H1 (cell line): ENCODE data around the gene IL31. TPM values are rescaled to one million over a fixed set of nuclear protein-coding genes. Genes with fewer than 3 reads are reported as not detected.

Source experiments
- CTCF ChIA-PET: fragments of 300-600 bp; sonication (Branson Sonifier 250); formaldehyde crosslinking; loops from one replicate; lab custom pipeline; 2021; ENCODE audit not compliant: partially characterized antibody; lab: Charles Lee
- POLR2A ChIA-PET: fragments of 300-600 bp; sonication (Branson Sonifier 250); formaldehyde crosslinking; loops from one replicate; lab custom pipeline; 2021; ENCODE audit warnings: inconsistent platforms; ENCODE audit not compliant: partially characterized antibody; lab: Charles Lee
- DNase-seq, 2 experiments: peaks; one replicate each; pipeline versions ENCODE4 v3.0.0 to v3.0.0-alpha.2; 2010 to 2022; ENCODE audit warnings: low spot score in 2 of 2, low read depth in 1 of 2, mixed read lengths in 1 of 2
- FAIRE-seq: peaks from 2 replicates; lab custom pipeline; 2011; peaks lifted over from hg19 to GRCh38; lab: Jason Lieb, UNC
- H2AFZ ChIP-seq: 2 replicates; pipeline ENCODE4 v1.8.1; 2012; ENCODE audit warnings: low read length, inconsistent platforms
- H2AK5ac ChIP-seq: 2 replicates; pipeline ENCODE4 v1.6.1; 2013; ENCODE audit warnings: low read depth, low read length
- H2BK120ac ChIP-seq: replicated peaks from 2 replicates; pipeline ENCODE3; 2013; ENCODE audit warnings: low read depth, low read length, inconsistent platforms
- H2BK12ac ChIP-seq: 2 replicates; pipeline ENCODE4 v1.6.1; 2013; ENCODE audit warnings: low read depth, low read length
- H2BK15ac ChIP-seq: 2 replicates; pipeline ENCODE4 v1.6.1; 2013; ENCODE audit warnings: low read length
- H2BK20ac ChIP-seq: 2 replicates; pipeline ENCODE4 v1.6.1; 2013; ENCODE audit warnings: low read length
- H2BK5ac ChIP-seq: 2 replicates; pipeline ENCODE4 v1.6.1; 2013; ENCODE audit warnings: low read depth, low read length
- H3K14ac ChIP-seq: 2 replicates; pipeline ENCODE4 v1.6.1; 2013; ENCODE audit warnings: inconsistent platforms; ENCODE audit not compliant: insufficient read length
- H3K18ac ChIP-seq: 2 replicates; pipeline ENCODE4 v1.6.1; 2013; ENCODE audit warnings: low read length; ENCODE audit errors: extremely low read depth
- H3K23ac ChIP-seq: 2 replicates; pipeline ENCODE4 v1.6.1; 2013; ENCODE audit warnings: inconsistent platforms; ENCODE audit not compliant: insufficient read length
- H3K23me2 ChIP-seq: 2 replicates; pipeline ENCODE4 v1.6.1; 2013; ENCODE audit warnings: low read depth, low read length
- H3K27ac ChIP-seq: 2 replicates; pipeline ENCODE4 v1.6.1; 2011; ENCODE audit warnings: low read depth, low read length, inconsistent platforms
- H3K27me3 ChIP-seq, 4 experiments: replicated peaks in 1 of 4; 1 replicate in 1 of 4; 2 replicates in 3 of 4; pipeline versions ENCODE4 v1.6.1 to v1.8.1; 2011 to 2013; ENCODE audit warnings: low read length in 3 of 4, mild to moderate bottlenecking in 3 of 4, inconsistent platforms in 2 of 4, mixed read lengths in 2 of 4, moderate library complexity in 1 of 4; ENCODE audit not compliant: control insufficient read depth in 3 of 4, insufficient read depth in 3 of 4; ENCODE audit errors: extremely low read depth in 1 of 4
- H3K36me3 ChIP-seq, 4 experiments: 2 replicates each; pipeline versions ENCODE4 v1.6.1 to v1.8.1; 2011 to 2013; ENCODE audit warnings: mild to moderate bottlenecking in 4 of 4, low read length in 3 of 4, moderate library complexity in 2 of 4, control low read depth in 1 of 4, inconsistent platforms in 1 of 4; ENCODE audit not compliant: insufficient read depth in 4 of 4, control insufficient read depth in 2 of 4
- H3K4ac ChIP-seq: replicated peaks from 2 replicates; pipeline ENCODE3; 2013; ENCODE audit warnings: low read length, low read depth, mixed read lengths, inconsistent platforms; ENCODE audit not compliant: insufficient read length
- H3K4me1 ChIP-seq, 4 experiments: replicated peaks in 1 of 4; 1 replicate in 1 of 4; 2 replicates in 3 of 4; pipeline versions ENCODE4 v1.6.1 to v1.8.1; 2011 to 2013; ENCODE audit warnings: low read length in 3 of 4, inconsistent platforms in 2 of 4, mixed read lengths in 1 of 4; ENCODE audit not compliant: insufficient read depth in 4 of 4, control insufficient read depth in 3 of 4
- H3K4me2 ChIP-seq, 2 experiments: 2 replicates each; pipeline versions ENCODE4 v1.6.1 to v1.8.1; 2011 to 2013; ENCODE audit warnings: low read depth in 2 of 2, low read length in 2 of 2, control low read depth in 1 of 2, inconsistent platforms in 1 of 2, mild to moderate bottlenecking in 1 of 2; ENCODE audit not compliant: insufficient read depth in 1 of 2
- H3K4me3 ChIP-seq, 4 experiments: fragments of 200-600, 300-600 bp in 1 of 4; sonication (generic), shearing (Covaris generic), sonication (Bioruptor Twin) in 1 of 4; 2 replicates each; pipeline versions ENCODE4 v1.5.1 to v1.8.1; 2011 to 2016; ENCODE audit warnings: low read length in 4 of 4, low read depth in 3 of 4, control low read depth in 2 of 4, inconsistent platforms in 2 of 4, mild to moderate bottlenecking in 2 of 4, mixed read lengths in 1 of 4, moderate library complexity in 1 of 4; ENCODE audit not compliant: insufficient read depth in 2 of 4; ENCODE audit errors: extremely low read depth in 1 of 4
- H3K56ac ChIP-seq: replicated peaks from 2 replicates; pipeline ENCODE3; 2013; ENCODE audit warnings: low read depth, mild to moderate bottlenecking, mixed read lengths, low read length, inconsistent platforms; ENCODE audit not compliant: insufficient read length
- H3K79me1 ChIP-seq: 2 replicates; pipeline ENCODE4 v1.6.1; 2013; ENCODE audit warnings: low read depth, low read length, control low read depth
- H3K79me2 ChIP-seq, 2 experiments: 2 replicates each; pipeline versions ENCODE4 v1.6.1 to v1.8.1; 2012 to 2013; ENCODE audit warnings: low read length in 2 of 2, mild to moderate bottlenecking in 2 of 2, inconsistent platforms in 1 of 2; ENCODE audit not compliant: insufficient read depth in 2 of 2, control insufficient read depth in 1 of 2
- H3K9ac ChIP-seq, 4 experiments: replicated peaks in 1 of 4; 1 replicate in 1 of 4; 2 replicates in 3 of 4; pipeline versions ENCODE4 v1.6.1 to v1.8.1; 2011 to 2013; ENCODE audit warnings: low read depth in 3 of 4, low read length in 3 of 4, control low read depth in 2 of 4, mild to moderate bottlenecking in 2 of 4, moderate library complexity in 2 of 4, inconsistent platforms in 1 of 4; ENCODE audit errors: extremely low read depth in 1 of 4
- H3K9me3 ChIP-seq, 2 experiments: 2 replicates each; pipeline versions ENCODE4 v1.6.1 to v1.8.1; 2012 to 2013; ENCODE audit warnings: mild to moderate bottlenecking in 2 of 2, moderate library complexity in 2 of 2, control low read depth in 1 of 2, inconsistent platforms in 1 of 2, low read depth in 1 of 2, low read length in 1 of 2, mixed read lengths in 1 of 2; ENCODE audit not compliant: insufficient read depth in 2 of 2
- H4K20me1 ChIP-seq, 2 experiments: replicated peaks in 1 of 2; 2 replicates each; pipeline versions ENCODE3 to v1.8.1; 2011 to 2013; ENCODE audit warnings: inconsistent platforms in 2 of 2, low read length in 2 of 2, mild to moderate bottlenecking in 1 of 2; ENCODE audit not compliant: insufficient read depth in 2 of 2, control insufficient read depth in 1 of 2
- H4K5ac ChIP-seq: 2 replicates; pipeline ENCODE4 v1.6.1; 2013; ENCODE audit warnings: low read length, low read depth, mixed read lengths, inconsistent platforms; ENCODE audit not compliant: insufficient read length
- H4K8ac ChIP-seq: 2 replicates; pipeline ENCODE4 v1.8.0; 2013; ENCODE audit warnings: mild to moderate bottlenecking, moderate library complexity, low read length, inconsistent platforms; ENCODE audit not compliant: insufficient read depth; ENCODE audit errors: extremely low read depth
- H4K91ac ChIP-seq: replicated peaks from 2 replicates; pipeline ENCODE3; 2013; ENCODE audit warnings: low read length, mixed read lengths, inconsistent platforms; ENCODE audit not compliant: insufficient read length
- ATF3 ChIP-seq: IDR thresholded peaks from 2 replicates; pipeline ENCODE4 v1.6.1; 2011; ENCODE audit warnings: low read depth, mild to moderate bottlenecking, low read length; ENCODE audit not compliant: insufficient read depth
- GABPA ChIP-seq: IDR thresholded peaks from 2 replicates; pipeline ENCODE4 v1.6.1; 2011; ENCODE audit warnings: mild to moderate bottlenecking, low read length, moderate library complexity, borderline replicate concordance; ENCODE audit not compliant: insufficient read depth
- HDAC2 ChIP-seq, 2 experiments: fragments of 300-600 bp in 1 of 2; sonication (generic) in 1 of 2; IDR thresholded peaks; 2 replicates each; pipeline ENCODE4 v1.6.1; 2011 to 2012; ENCODE audit warnings: low read depth in 2 of 2, low read length in 2 of 2, mild to moderate bottlenecking in 2 of 2, moderate library complexity in 2 of 2, borderline replicate concordance in 1 of 2, inconsistent platforms in 1 of 2
- HDAC6 ChIP-seq: IDR thresholded peaks from one replicate; pipeline ENCODE4 v1.7.1; 2012; ENCODE audit warnings: low read depth, mild to moderate bottlenecking, inconsistent platforms, low read length, moderate library complexity
- JUN ChIP-seq: IDR thresholded peaks from 2 replicates; pipeline ENCODE4 v1.6.1; 2011; ENCODE audit warnings: low read depth, mild to moderate bottlenecking, improper control_type of control experiment, low read length
- KDM1A ChIP-seq: fragments of 200-600, 300-600 bp; sonication (generic); IDR thresholded peaks from 2 replicates; pipeline ENCODE4 v1.7.1; 2016; ENCODE audit warnings: mild to moderate bottlenecking, low read length, borderline replicate concordance
- POLR2A ChIP-seq, 2 experiments: IDR thresholded peaks; 1 replicate in 1 of 2; 2 replicates in 1 of 2; pipeline ENCODE4 v1.6.1; 2011; ENCODE audit warnings: low read depth in 2 of 2, low read length in 2 of 2, mild to moderate bottlenecking in 2 of 2; ENCODE audit errors: control extremely low read depth in 1 of 2
- RFX5 ChIP-seq: IDR thresholded peaks from 2 replicates; pipeline ENCODE4 v1.6.1; 2011; ENCODE audit warnings: low read depth, low read length, improper control_type of control experiment, borderline replicate concordance
- SAP30 ChIP-seq: fragments of 300-600 bp; sonication (generic); IDR thresholded peaks from 2 replicates; pipeline ENCODE4 v1.7.1; 2012; ENCODE audit warnings: low read length, moderate library complexity, mild to moderate bottlenecking, inconsistent platforms; ENCODE audit not compliant: insufficient read depth, insufficient replicate concordance
- SP2 ChIP-seq: IDR thresholded peaks from 2 replicates; pipeline ENCODE4 v1.6.1; 2012; ENCODE audit warnings: mild to moderate bottlenecking, low read length, inconsistent platforms
- TBP ChIP-seq: IDR thresholded peaks from 2 replicates; pipeline ENCODE4 v1.6.1; 2011; ENCODE audit warnings: low read depth, low read length, improper control_type of control experiment
- YY1 ChIP-seq: IDR thresholded peaks from 2 replicates; pipeline ENCODE4 v1.6.1; 2011; ENCODE audit warnings: low read depth, mild to moderate bottlenecking, low read length
- WGBS, 2 experiments: shearing (Covaris generic) in 1 of 2; methylation state at CpG; one replicate each; pipeline versions ENCODE4 v1.1.6 to v1.1.7; 2013 to 2015; ENCODE audit warnings: low lambda C conversion rate in 2 of 2, mixed read lengths in 2 of 2, inconsistent platforms in 1 of 2, low coverage in 1 of 2, missing lambda C conversion rate in 1 of 2; ENCODE audit not compliant: insufficient replicate concordance in 2 of 2, insufficient coverage in 1 of 2, insufficient read length in 1 of 2; ENCODE audit errors: extremely low coverage in 1 of 2, missing lambda C conversion rate in 1 of 2; 5-methylcytosine and 5-hydroxymethylcytosine counted together
- polyA plus RNA-seq, 7 experiments: library from polyadenylated mRNA; depleted of rRNA in 3 of 7; stranded (reverse) in 5 of 7; unstranded in 2 of 7; fragments of >200 nt in 5 of 7; fragments of 200-250 nt in 2 of 7; gene quantifications; 1 replicate in 5 of 7; 2 replicates in 1 of 7; 4 replicates in 1 of 7; pipeline versions ENCODE4 v1.2.1 to v1.2.3, GENCODE V29; 2011 to 2013; ENCODE audit warnings: missing spikeins in 2 of 7, mixed read lengths in 2 of 7
- total RNA-seq: library from RNA; stranded (reverse); fragmentation: NEBNext Ultra II Directional; extraction: Animal tissue kit (Norgen Biotek cat#: 25700); gene quantifications from 2 replicates; pipeline ENCODE4 v1.2.1, GENCODE V29; 2021

The IL31 gene
- total and polyA plus RNA-seq, 2 of the 8 experiments (the other 6 are each of a cell fraction or from before 2014, with no cell fraction given): not detected

- no peak for TF ChIP-seq HDAC6
- no peak for TF ChIP-seq ATF3
- TF ChIP-seq TBP: no peak
- TF ChIP-seq RFX5: no peak
- no peak for TF ChIP-seq YY1
- no peak for TF ChIP-seq SAP30
- no peak for TF ChIP-seq GABPA
- TF ChIP-seq JUN: no peak
- no peak for TF ChIP-seq HDAC2 (IDR thresholded peaks at IDR 0.05; ENCODE audit: borderline replicate concordance in 1 of 2, low read depth in 2 of 2, low read length in 2 of 2)
- TF ChIP-seq KDM1A: no peak
- no peak for TF ChIP-seq POLR2A (IDR thresholded peaks at IDR 0.05; ENCODE audit: control extremely low read depth in 1 of 2, low read depth in 2 of 2, low read length in 2 of 2)
- no peak for TF ChIP-seq SP2
- WGBS, 2 experiments: 84% methylated on average over 7 of the region's 7 CpGs; no CpG with 5 or more reads in 1 of the 2 experiments
- Histone ChIP-seq H3K18ac (no peak overlapping the region), H4K8ac (peak overlapping the region; percentile 88; the same call in 1 of the 2 replicates), H2BK12ac (no peak overlapping the region), H3K79me2 (no peaks in the 10 kb centered on the region; a peak in 2 of 4 replicates), H3K4me1 (peaks cover 0 to 6% (median 3%) of the 10 kb centered on the region in 4 experiments; a peak in 4 of 7 replicates), H3K23ac (no peak overlapping the region), H2BK5ac (no peak overlapping the region), H4K5ac (no peak overlapping the region), H3K4me2 (no peak overlapping the region), H3K79me1 (peaks cover 2% of the 10 kb centered on the region; the same call in 1 of the 2 replicates), H3K56ac (no peak overlapping the region), H3K9ac (no peak overlapping the region; a peak in 1 of 7 replicates), H2BK120ac (no peak overlapping the region), H2AK5ac (no peak overlapping the region), H3K27ac (no peak overlapping the region), H3K27me3 (no peaks in the 10 kb centered on the region), H4K20me1 (peaks cover 2 to 7% of the 10 kb centered on the region in 2 experiments), H3K14ac (no peak overlapping the region), H3K4ac (no peak overlapping the region), H3K36me3 (peaks cover 0 to 11% (median 2%) of the 10 kb centered on the region in 4 experiments; a peak in 4 of 8 replicates), H2BK20ac (no peak overlapping the region), H2BK15ac (no peak overlapping the region), H2AFZ (no peak overlapping the region), H3K4me3 (no peak overlapping the region), H4K91ac (no peak overlapping the region), H3K23me2 (no peaks in the 10 kb centered on the region), H3K9me3 (no peaks in the 10 kb centered on the region)
- FAIRE-seq (no peak), DNase-seq (no peak)
- POLR2A ChIA-PET: interaction anchor here (0.6 kb wide), 1 partner anchor 97 kb away, joined by 3 read pairs; no protein-coding TSS in a partner anchor
- CTCF ChIA-PET: interaction anchor here (0.7 to 18.2 kb wide), 12 partner anchors 9 to 332 kb away, joined by 3 to 379 read pairs (median 4); no protein-coding TSS in a partner anchor
Measured at GRCh38 chr12:122126342-122126635, 47.7 kb downstream of the IL31 start.
